Hepatic stellate cell (primary cell): Measurements from ENCODE around the gene ABCF1.
"Not testable (repeated sequence)": the region's sequence is repeated elsewhere in the genome, so short reads cannot be mapped to it uniquely, and the experiment has no call there.

Experiments
- DNase-seq: peaks from one replicate; pipeline ENCODE4 v3.0.0; 2011; ENCODE audit warnings: low spot score

ABCF1 gene

DNA sequence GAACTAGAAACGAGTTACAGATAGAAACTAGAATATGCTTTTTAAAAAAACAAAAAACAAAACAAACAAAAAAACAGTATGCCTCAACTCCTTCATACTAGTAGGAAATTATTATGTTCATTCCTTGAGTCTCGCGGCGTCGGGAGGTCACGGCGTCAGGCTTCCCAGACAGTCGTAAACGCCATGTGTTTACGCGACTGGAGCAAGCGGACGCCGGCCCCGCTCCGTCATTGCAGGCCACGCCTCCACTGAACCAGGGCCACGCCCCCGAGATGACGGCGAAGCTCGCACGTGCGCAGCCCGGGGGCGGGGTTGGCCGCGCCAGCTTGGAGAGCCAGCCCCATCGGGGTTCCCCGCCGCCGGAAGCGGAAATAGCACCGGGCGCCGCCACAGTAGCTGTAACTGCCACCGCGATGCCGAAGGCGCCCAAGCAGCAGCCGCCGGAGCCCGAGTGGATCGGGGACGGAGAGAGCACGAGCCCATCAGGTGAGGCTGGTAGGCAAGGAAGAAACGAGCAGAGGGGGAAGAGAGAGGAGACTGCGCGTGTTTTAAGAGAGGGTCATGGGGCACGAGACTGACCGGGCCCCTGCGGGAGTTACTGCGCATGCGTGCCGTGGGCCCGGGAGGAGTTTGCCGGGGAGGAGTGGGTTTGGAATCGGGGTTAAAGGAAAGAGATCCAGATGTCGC is at the start of gene ABCF1:
Gene ABCF1, plus strand, starts transcription at position 368 of the 687 bp plus-strand sequence. Its CDS starts 46 bp downstream, at position 414.
- peak; percentile 97 for DNase-seq

DNA sequence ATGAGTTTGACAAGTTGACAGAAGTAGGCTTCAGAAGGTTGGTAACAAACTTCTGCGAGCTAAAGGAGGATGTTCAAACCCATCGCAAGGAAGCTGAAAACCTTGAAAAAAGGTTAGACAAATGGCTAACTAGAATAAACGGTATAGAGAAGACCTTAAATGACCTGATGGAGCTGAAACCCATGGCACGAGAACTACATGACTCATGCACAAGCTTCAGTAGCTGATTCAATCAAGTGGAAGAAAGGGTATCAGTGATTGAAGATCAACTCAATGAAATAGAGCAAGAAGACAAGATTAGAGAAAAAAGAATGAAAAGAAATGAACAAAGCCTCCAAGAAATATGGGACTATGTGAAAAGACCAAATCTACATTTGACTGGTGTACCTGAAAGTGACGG is 49.3 kb upstream of the ABCF1 start:
- not testable (repeated sequence) for DNase-seq

DNA sequence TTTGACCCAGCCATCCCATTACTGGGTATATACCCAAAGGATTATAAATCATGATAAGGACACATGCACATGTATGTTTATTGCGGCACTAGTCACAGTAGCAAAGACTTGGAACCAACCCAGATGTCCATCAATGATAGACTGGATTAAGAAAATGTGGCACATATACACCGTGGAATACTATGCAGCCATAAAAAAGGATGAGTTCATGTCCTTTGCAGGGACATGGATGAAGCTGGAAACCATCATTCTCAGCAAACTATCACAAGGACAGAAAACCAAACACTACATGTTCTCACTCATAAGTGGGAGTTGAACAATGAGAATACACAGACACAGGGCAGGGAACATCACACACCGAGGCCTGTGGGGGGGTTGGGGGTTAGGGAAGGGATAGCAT is 44.8 kb upstream of the ABCF1 start:
- DNase-seq: not testable (repeated sequence)

DNA sequence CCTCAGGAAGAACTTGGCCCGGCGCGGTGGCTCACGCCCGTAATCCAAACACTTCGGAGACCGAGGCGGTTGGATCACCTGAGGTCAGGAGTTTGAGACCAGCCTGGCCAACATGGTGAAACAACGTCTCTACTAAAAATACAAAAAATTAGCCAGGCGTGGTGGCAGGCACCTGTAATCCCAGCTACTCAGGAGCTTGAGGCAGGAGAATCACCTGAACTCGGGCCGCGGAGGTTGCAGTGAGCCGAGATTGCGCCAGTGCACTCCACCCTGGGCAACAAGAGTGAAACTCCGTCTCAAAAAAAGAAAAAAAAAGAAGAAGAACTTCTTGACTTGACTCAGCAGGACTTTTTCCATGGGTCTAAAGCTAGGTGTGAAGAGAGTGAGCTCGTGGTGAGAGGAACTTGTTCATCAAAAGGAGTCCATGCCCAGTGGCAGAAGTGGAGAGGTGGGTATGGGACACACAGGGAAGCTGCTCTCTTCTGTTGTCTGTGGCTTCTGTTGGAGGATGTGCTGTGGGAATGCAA is 41.8 kb upstream of the ABCF1 start:
- DNase-seq: not testable (repeated sequence)

DNA sequence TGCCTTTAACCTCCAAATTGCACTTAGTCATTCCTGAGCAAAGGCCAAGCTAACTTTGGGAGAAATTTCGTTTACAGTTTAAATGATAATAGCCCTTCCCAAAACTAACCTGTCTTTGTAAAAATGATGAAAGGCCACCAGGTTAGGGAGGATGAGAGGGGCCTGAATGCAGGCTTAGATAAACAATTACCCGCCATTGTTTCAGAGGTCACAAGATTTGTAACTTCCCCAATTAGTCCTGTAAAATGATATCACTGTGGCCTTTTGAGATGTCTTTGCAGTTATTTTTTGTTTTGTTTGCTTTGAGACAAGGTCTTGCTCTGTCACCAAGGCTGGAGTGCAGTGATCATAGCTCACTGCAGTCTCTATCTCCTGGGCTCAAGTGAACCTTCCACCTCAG is 41.2 kb upstream of the ABCF1 start:
- DNase-seq: no peak

DNA sequence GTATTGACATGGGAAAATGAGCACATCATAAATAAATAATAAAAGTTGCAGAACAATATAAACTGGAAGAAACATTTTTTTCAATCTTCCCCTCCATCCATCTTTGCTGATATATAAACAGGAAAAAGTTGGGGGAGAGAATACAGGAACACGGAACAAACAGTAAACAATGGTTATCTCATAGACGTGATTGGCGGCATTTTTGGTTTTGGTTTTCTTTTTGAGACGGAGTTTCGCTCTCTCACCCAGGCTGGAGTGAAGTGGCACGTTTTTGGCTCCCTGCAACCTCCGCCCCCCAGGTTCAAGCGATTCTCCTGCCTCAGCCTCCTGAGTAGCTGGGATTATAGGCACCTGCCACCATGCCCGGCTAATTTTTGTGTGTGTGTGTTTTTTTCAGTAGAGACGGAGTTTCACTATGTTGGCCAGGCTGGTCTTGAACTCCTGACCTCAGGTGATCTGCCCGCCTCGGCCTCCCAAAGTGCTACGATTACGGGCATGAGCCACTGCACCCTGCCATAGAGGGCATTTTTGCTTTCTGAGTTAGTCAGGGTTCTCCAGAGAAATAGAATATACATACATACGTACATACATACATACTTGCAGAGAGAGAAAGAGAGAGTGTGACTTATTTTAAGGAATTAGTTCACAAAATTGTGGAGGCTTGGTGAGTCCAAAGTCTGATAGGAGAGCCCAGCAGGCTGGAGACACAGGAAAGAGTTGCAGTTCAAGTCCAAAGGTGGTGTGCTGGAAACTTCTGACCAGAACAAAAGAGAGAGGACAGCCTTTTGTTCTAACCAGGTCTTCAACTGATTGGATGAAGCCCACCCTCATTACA is 37.6 kb upstream of the ABCF1 start:
- no peak for DNase-seq

DNA sequence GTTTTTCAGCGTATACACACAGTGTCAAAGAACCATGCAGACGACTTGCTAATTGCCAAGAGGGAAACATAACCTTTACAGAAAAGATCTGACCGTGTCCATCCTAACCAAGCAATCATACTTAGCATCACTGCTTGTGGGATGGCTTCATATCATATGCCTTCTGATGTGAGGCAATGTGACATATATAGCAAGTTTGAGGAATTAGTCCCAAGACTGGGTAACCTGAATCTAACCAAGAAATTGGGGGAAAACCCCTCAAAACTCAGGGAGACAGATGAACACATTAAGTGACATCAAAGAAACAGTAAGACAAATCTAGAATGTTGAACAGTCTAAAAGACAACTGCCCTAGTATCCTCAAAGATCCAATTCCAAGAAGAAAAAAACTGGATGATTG is 33.3 kb upstream of the ABCF1 start:
- DNase-seq: no peak

DNA sequence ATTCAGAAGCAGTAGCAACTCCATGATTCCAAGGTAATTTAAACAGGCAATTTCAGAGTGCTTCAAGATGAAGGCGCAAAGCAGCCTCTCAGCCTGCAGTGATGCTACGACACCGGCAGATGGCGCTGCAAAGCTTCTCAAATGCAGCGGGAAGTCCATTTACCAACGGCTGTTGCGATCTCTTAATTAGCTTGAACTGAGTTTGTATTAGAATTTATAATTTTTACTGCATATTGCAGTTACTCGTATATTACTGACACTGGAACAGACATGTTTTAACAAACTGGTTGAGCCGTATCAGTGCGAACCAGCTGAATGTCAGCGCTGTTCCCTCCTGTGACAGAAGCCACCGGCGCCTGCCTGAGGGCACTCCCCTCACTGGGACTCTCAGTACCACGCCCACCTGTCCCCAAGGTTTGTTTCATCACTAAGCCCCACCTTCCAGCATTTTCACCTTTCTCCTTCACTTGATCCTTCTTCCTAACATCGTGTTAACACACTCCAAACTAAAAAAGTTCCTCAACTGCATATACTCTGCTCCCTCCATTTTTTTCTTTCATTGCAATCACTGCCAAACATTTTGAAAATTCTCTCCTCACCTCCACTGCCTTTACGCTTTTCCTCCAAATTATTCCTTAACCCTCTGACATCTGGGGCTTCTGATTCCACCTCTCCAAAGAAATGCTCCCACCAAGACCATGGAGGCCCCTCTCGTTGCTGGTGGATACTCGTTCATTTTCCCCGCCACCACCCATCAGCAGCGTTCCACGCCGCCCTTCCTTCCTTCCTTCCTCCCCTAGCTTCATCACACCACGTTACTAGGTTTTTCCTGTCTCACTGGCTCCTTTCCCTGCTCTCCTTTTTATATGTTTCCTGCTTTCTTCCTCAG is 29.5 kb upstream of the ABCF1 start:
- DNase-seq: peak; percentile 60

DNA sequence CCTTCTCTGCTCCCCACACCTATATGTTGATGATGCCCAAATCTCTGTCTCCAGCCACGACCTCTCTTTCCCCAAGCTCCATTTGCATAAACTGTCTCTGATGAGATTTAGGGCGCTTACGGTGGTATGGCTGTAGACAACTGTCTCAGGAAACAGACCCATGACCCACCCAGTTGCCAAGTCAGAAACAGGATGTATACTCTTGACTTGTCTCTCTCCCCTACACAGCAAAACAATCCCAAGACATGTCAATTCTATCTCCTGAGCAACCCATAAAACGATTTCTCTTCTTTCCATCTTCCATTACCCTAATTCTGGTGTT is 28.9 kb upstream of the ABCF1 start:
- no peak for DNase-seq

DNA sequence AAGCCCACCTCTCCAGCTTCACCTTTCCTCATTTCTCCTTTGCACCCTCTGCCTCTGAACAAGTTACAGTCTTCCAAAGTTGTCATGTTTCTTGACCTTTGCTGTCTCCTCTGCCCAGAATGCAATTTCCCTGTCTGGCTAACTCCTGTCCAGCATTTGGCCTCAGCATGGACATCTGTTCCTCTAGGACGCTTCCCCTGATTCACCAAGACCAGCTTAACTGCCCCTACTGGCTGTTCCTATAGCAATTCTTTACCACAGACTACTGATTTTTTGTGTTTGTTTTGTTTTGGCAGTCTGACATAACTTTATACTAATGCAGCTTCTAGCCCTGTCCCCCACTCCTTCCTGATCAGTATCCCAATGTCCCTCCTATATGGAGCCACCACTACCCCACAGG is 28.3 kb upstream of the ABCF1 start:
- peak; percentile 55 for DNase-seq

DNA sequence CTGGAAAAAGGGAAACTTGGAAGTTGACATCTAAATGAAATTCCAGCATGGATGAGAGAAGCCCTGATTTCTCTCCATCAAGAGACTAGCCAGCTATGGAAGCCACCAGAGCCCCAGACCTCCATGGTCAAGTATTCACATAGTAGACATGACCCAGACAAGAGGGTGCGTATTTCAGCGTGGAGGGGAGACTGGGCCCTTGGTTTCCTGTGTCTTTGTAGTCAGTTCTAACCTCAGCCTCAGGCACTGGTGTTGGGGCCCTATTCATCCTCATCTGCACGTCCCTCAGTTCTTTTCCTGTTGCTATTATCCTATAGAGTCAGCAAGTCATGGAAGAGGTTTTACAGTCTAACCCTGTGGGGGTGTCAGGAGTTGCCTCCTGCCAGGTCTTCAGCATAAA is 27.4 kb upstream of the ABCF1 start:
- no peak for DNase-seq

DNA sequence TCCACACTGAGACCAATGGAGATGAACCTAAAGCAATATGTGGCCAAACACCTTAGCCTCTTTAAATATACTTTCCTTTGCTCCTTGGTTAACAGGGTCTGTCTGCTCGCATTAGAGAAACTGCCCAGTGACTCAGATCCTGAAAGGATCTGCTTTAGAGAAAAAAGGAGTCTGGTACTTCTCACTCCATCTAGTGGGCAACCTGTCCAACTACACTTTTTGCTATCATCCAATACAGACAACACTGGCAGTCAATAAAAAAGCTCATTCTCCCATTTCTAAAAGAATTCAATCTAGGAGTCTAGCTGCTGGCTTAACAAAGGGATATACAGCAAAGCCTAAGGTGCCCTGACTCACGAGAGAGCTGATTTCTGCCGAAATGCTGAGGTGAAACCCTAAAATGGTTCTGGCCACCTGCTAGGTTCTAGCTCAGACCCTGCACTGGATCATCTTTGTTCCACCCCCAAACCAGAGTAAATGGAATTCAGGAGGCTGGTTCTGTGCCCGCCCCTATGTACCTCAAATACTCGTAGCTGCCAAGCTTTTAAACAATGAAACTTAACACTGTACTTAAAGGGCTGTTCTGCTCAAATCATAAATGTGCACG is 26.5 kb upstream of the ABCF1 start:
- peak; percentile 62 for DNase-seq

DNA sequence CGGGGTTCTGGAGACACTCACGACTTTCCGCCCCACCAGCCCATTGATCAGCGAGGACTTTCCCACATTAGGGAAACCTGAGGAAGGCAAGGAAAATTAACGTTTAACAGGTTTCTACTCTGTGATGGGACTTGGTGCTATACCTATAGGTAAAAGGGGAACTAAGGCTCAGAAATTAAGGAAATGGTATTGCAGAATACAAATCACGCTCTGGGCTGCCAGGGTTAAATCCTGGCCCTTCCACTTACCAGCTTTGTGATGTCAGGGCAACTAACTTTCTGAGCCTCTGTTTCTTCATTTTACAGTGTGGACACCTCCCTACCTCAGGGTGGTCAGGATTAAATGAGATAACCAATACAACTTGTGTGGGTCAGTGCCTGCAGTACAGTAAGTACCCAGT is 23.8 kb upstream of the ABCF1 start:
- DNase-seq: no peak

DNA sequence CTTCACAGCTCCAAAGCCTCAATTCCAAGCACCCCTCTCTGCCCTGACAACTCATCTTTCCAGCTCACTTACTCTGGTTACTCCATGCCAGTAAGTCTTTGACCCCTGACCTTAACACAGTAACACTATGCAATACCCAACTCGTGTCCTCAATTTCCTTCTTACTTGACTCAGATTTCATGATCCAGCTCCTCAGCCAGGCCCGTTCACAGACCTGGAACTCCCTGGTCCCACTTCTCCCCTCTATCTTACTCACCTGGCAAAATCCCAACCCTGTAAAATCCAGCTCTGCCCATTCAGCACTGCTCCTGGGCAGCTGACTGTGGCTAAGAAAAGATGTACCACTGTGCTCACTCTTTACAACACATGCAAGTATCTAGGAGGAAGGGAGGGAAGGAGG is 22.9 kb upstream of the ABCF1 start:
- no peak for DNase-seq

DNA sequence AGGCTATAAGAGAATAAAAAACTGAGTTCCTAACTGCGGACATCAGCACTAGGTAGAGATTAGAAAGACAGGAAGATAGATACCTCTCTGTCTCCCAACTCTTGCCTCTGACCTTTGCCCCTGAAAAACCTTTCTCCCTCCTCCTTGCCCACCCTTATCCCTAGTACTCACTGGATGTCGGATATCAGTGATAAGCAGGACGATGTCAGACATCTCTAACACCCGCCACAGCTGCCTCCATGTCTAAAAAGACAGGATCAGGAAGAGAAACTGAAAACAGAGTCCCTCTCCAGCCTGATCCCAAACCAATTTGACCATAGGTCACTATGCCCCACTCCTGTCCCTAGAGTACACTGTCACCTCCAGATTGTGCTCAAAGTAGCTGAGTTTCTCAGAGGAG is 16.8 kb upstream of the ABCF1 start:
- no peak for DNase-seq

DNA sequence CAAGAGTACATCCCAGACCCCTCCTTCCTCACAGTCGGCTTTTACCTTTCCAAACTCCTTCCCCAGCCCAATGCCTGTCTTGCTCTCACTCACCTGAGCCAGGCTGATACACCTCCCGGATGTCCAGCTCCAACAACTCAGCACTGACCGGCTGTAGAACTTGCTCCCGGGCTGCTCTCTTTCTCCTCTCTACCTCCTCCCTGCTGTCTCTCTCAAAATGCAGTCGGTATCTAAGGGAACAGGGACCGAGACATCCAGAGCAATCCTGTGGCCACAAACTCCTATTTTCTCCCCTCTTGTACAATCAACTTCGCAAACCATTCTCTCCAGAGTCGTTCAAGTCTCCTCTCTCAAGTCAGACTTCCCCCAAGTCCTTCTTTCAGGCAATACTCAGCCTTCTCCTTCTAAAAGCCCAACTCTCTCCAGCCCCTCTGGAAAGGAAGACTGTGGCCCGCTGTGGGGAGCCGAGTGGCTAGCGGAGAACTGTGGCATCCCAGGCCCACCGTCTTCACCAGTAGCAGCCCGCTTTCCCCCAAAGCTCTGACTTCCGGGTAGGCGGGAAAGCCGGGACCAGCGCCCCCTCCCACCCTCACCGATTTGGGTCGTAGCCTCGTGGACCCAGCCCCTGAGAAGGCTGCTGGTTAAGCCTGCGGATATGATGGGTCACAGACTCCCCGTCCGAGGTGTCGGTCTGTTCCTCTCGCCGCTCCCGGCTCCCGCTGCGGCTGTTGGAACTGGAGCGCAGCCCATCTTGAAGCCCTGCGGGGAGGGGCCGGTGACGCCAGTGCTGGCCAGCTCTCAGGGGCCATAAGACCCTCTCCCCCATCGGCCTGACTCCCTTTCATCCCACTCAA is 16.1 kb upstream of the ABCF1 start:
- DNase-seq: peak; percentile 40

DNA sequence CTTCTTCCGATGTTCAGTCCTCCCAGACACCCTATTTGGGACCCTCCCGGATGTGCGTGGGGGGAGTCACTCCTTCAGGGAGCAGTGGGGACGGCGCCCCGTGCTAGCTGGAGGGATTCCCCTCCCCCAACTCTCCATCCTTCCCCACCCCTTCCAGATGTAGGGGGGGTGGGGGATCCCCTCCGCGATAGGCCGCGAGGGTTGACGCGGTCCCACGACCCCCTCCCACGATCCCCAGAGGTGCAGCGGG is 15.5 kb upstream of the ABCF1 start:
- DNase-seq: peak; percentile 69

DNA sequence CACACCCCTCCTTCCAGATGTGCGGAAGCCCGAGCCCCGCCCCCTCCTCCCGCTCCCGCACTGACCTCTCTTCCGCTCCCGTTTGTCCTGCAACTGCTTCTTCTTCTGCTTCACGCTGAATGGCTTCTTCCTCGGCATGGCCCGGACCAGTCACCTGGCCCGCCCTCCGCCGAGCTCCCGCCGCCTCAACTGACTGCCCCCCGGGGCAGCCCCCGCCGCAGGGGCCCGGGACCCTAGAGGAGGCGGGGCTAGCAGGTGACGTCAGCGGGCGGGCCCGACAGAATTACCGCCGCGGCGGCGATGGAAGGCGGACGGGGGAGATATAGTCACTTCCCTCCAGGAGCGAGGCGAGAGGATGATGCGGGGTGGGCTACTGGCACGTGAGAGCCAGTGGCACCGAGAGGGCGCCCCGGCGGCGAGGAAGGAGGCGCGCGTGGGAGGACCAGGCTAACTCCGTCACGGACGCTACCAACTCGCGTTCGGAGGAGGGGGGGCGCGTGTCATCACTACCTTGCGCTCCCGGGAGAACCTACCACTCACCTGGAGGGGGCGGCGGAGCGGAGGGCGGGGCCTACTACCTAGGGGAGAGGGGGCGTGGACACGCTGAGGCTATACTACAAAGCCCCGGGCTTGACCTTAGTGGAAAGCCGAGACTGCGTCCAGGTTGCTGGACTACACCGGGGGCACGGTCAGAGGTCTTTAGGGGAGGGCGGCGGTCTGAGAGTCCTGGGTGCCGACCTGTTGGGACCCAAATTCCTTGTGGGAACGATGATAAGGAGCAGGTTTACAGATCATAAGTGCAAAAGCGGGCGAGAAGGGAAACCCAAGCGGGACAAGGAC is 15.0 kb upstream of the ABCF1 start, which contains the start of gene GNL1:
Gene GNL1, minus strand, starts transcription at position 424 of the 840 bp plus-strand sequence. Its CDS starts 286 bp downstream, at position 138.
- DNase-seq: peak; percentile 88

DNA sequence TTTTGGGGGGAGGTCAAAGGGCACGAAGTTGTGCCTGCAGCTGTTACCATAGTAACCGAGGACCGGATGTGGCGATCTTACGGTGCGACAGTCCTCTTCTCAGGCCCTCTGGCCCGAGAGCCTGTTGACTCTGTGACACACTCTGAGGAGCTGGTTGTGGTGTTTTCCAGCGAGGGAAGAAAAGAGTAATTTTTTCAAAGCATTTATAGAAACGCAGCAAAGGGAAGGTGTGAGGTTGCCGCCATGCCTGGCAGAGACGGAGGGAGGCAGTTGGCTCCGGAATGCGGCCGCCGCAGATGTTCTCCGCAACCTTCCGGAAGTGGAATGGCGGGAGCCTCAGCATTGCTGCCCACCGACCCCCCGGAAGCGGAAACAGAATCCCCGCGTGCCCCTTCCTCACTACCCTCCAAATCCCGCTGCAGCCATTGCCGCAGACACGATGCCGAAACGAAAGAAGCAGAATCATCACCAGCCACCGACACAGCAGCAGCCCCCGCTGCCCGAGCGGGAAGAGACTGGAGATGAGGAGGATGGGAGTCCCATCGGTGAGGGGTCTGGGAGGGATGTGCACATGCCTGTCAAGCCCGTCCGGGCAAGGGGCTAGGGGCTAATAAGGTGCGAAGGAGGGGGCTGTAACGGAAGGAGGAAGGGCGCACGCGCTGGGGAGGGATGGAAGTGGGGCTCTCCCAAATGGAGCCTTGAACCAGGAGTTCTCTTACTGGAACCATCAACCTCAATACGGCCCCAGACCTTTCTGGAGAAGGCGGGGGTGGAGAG is 14.1 kb upstream of the ABCF1 start, which contains the start of gene PRR3:
Gene PRR3, plus strand, starts transcription at position 390 of the 777 bp plus-strand sequence. Its CDS starts 50 bp downstream, at position 440.
- DNase-seq: peak; percentile 88

DNA sequence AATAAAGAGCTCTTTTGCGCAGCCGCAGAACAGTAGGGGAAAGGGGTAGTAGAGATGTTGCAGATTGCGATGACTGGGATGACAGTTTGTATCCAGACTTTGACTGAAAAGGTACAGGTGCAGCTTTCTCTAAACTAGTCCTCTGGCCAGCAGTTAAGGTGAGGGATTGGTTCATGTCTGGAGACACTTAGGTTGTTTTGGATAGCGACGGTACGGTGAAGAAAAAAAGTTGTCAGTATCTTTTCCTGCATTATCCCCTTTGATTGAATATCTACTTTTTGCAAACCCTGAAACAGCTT is 13.6 kb upstream of the ABCF1 start:
- peak; percentile 65 for DNase-seq
